Measurements from ENCODE around the gene CERS1.
"Not testable (repeated sequence)": the region's sequence is repeated elsewhere in the genome, so short reads cannot be mapped to it uniquely, and the experiment has no call there.

CERS1 gene

GRCh38 chr19:18919086-18919899 is 23.3 kb upstream of the CERS1 start, which contains the start of the genes COPE and DDX49:
Gene COPE (minus strand): TSS chr19:18919387. CDS start chr19:18919348, 39 bp downstream.
Gene DDX49 (plus strand): TSS chr19:18919715. CDS start chr19:18919742, 27 bp downstream.
- DNase-seq, result peak; percentile 100

GRCh38 chr19:18917593-18917992 is 21.6 kb upstream of the CERS1 start:
- not testable (repeated sequence) for DNase-seq

- DNase-seq, result peak; percentile 60
Observed at GRCh38 chr19:18915639-18916038, 19.7 kb upstream of the CERS1 start.

GRCh38 chr19:18913466-18913865 is 17.5 kb upstream of the CERS1 start:
- DNase-seq, result no peak

- DNase-seq, result no peak
Observed at GRCh38 chr19:18912933-18913332, 17.0 kb upstream of the CERS1 start.

- no peak for DNase-seq
Observed at GRCh38 chr19:18910801-18911436, 15.0 kb upstream of the CERS1 start.

GRCh38 chr19:18910010-18910409 is 14.1 kb upstream of the CERS1 start:
- no peak for DNase-seq

- DNase-seq, result no peak
Observed at GRCh38 chr19:18908917-18909619, 13.1 kb upstream of the CERS1 start.

GRCh38 chr19:18906605-18907519 is 10.9 kb upstream of the CERS1 start:
- DNase-seq, result no peak

GRCh38 chr19:18905513-18906236 is 9.7 kb upstream of the CERS1 start:
- no peak for DNase-seq

GRCh38 chr19:18905058-18905456 is 9.1 kb upstream of the CERS1 start:
- DNase-seq, result no peak

GRCh38 chr19:18904334-18905057 is 8.5 kb upstream of the CERS1 start:
- DNase-seq, result no peak

GRCh38 chr19:18903156-18904037 is 7.4 kb upstream of the CERS1 start:
- no peak for DNase-seq

- not testable (repeated sequence) for DNase-seq
Observed at GRCh38 chr19:18902519-18902918, 6.6 kb upstream of the CERS1 start.

- DNase-seq, result no peak
Observed at GRCh38 chr19:18901491-18901890, 5.5 kb upstream of the CERS1 start.

GRCh38 chr19:18900700-18901481 is 4.9 kb upstream of the CERS1 start:
- DNase-seq, result no peak

- DNase-seq, result no peak
Observed at GRCh38 chr19:18899624-18900560, 3.9 kb upstream of the CERS1 start.

Measured in NCI-H2171 treated with DMSO at 0.1 percent for 48 hours (cell line).